GM18498 (cell line): Measurements from ENCODE around the gene TTYH2.
"Not testable (repeated sequence)": the region's sequence is repeated elsewhere in the genome, so short reads cannot be mapped to it uniquely, and the experiment has no call there.

Experiments
- ATAC-seq: cut with Tn5 transposase; IDR thresholded peaks from one replicate; pipeline ENCODE4 v1.9.1; 2021; ENCODE audit warnings: mild to moderate bottlenecking, moderate library complexity; ENCODE audit not compliant: unreplicated experiment

The TTYH2 gene

GRCh38 chr17:74212913-74213791 is at the start of gene TTYH2:
Gene TTYH2, plus strand, starts transcription at chr17:74213571. Its CDS starts 17 bp downstream, at chr17:74213588.
- ATAC-seq = peak; percentile 70

GRCh38 chr17:74163836-74164235 is 49.5 kb upstream of the TTYH2 start:
- no peak for ATAC-seq

- no peak for ATAC-seq
Measured at GRCh38 chr17:74164446-74165045, 48.8 kb upstream of the TTYH2 start.

- ATAC-seq = no peak
Measured at GRCh38 chr17:74165797-74166365, 47.5 kb upstream of the TTYH2 start.

- no peak for ATAC-seq
Measured at GRCh38 chr17:74170924-74171323, 42.4 kb upstream of the TTYH2 start.

- no peak for ATAC-seq
Measured at GRCh38 chr17:74172700-74173099, 40.7 kb upstream of the TTYH2 start.

GRCh38 chr17:74176546-74177001 is 36.8 kb upstream of the TTYH2 start:
- ATAC-seq = no peak

GRCh38 chr17:74177018-74177450 is 36.3 kb upstream of the TTYH2 start:
- no peak for ATAC-seq

GRCh38 chr17:74179576-74179975 is 33.8 kb upstream of the TTYH2 start:
- ATAC-seq = no peak

- ATAC-seq = no peak
Measured at GRCh38 chr17:74180336-74180735, 33.0 kb upstream of the TTYH2 start.

- no peak for ATAC-seq
Measured at GRCh38 chr17:74181341-74181740, 32.0 kb upstream of the TTYH2 start.

- ATAC-seq = no peak
Measured at GRCh38 chr17:74182041-74182723, 31.2 kb upstream of the TTYH2 start.

- no peak for ATAC-seq
Measured at GRCh38 chr17:74183411-74183810, 30.0 kb upstream of the TTYH2 start.

- ATAC-seq = no peak
Measured at GRCh38 chr17:74185571-74186185, 27.7 kb upstream of the TTYH2 start.

GRCh38 chr17:74186498-74186897 is 26.9 kb upstream of the TTYH2 start:
- no peak for ATAC-seq

- ATAC-seq = no peak
Measured at GRCh38 chr17:74187761-74188160, 25.6 kb upstream of the TTYH2 start.

- not testable (repeated sequence) for ATAC-seq
Measured at GRCh38 chr17:74188687-74189086, 24.7 kb upstream of the TTYH2 start.

GRCh38 chr17:74190154-74190553 is 23.2 kb upstream of the TTYH2 start:
- ATAC-seq = peak; percentile 63

GRCh38 chr17:74190807-74191406 is 22.5 kb upstream of the TTYH2 start:
- ATAC-seq = no peak
